ENCODE results near the gene HNRNPLL.
A peak's percentile ranks its signal among the peaks of the same experiment; 100 is the strongest.

Gene HNRNPLL

DNA sequence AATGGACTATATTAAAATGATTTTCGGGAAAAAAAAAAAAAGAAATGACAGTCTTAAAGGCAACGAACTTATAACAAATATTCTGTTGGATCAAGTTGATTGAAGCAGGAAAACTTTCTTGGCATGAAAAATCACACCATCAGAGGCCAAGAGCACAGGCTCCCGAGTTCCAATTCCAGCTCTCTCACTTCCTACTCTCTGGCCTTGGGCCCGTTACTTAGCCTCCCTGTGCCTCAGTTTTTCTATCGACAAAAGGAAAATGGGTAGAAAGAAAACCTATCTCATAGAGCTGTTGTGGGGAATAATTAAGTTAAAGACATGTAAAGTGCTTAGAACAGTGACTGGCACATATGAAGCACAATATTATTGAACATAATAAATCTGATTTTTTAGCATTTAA lies 74.2 kb downstream of the HNRNPLL start:
- TF ChIP-seq, protein P1, sequence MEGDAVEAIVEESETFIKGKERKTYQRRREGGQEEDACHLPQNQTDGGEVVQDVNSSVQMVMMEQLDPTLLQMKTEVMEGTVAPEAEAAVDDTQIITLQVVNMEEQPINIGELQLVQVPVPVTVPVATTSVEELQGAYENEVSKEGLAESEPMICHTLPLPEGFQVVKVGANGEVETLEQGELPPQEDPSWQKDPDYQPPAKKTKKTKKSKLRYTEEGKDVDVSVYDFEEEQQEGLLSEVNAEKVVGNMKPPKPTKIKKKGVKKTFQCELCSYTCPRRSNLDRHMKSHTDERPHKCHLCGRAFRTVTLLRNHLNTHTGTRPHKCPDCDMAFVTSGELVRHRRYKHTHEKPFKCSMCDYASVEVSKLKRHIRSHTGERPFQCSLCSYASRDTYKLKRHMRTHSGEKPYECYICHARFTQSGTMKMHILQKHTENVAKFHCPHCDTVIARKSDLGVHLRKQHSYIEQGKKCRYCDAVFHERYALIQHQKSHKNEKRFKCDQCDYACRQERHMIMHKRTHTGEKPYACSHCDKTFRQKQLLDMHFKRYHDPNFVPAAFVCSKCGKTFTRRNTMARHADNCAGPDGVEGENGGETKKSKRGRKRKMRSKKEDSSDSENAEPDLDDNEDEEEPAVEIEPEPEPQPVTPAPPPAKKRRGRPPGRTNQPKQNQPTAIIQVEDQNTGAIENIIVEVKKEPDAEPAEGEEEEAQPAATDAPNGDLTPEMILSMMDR (IDR thresholded peaks at IDR 0.05; ENCODE audit: extremely low read depth, insufficient read depth, missing control alignments) = no peak
- in situ Hi-C loops (cut with MboI; ENCODE audit: low pct_unique_long_range_greater_than_20kb, low sequenced_read_pairs, unreplicated experiment) = no loop called here
- DNase-seq (ENCODE audit: low spot score) = no peak

GRCh38 chr2:38528008-38528442 lies 74.7 kb downstream of the HNRNPLL start:
- in situ Hi-C loops (cut with MboI; ENCODE audit: low pct_unique_long_range_greater_than_20kb, low sequenced_read_pairs, unreplicated experiment) = no loop called here
- DNase-seq (ENCODE audit: low spot score) = no peak
- TF ChIP-seq, protein P1 (IDR thresholded peaks at IDR 0.05; ENCODE audit: extremely low read depth, insufficient read depth, missing control alignments) = peak; percentile 30

DNA sequence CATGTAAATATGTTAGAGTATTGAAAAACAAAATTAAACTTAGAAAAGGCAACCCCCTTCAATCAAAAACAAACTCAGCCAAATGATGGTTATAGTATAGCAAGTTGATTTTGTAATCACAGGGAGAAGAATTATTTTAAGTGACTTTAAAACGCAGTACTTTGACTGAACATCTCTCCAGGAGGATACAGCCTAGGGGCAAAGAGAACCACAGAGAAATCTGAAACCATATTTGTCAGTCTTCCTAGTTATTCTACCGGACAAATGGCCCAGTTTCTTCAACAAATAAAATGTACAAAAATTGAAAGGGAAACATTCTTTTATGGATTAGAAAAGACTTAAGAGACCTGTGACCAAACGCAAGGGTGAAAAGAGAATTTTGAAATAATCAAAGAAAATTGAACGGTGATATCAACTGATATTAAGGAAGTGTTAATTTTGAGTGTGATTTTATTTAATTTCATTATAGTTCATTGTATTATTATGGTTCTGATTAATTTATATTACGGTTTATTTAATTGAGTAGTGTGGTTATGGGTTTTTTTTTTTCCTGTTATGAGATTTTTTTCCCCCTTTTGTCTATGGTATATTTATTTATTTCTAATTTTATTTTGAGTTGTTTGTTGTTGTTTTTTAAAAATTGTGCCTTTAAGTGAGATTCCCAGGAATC lies 75.3 kb downstream of the HNRNPLL start:
- DNase-seq (ENCODE audit: low spot score) = no peak
- in situ Hi-C loops (cut with MboI; ENCODE audit: low pct_unique_long_range_greater_than_20kb, low sequenced_read_pairs, unreplicated experiment) = no loop called here
- TF ChIP-seq, protein P1 (IDR thresholded peaks at IDR 0.05; ENCODE audit: extremely low read depth, insufficient read depth, missing control alignments) = no peak

DNA sequence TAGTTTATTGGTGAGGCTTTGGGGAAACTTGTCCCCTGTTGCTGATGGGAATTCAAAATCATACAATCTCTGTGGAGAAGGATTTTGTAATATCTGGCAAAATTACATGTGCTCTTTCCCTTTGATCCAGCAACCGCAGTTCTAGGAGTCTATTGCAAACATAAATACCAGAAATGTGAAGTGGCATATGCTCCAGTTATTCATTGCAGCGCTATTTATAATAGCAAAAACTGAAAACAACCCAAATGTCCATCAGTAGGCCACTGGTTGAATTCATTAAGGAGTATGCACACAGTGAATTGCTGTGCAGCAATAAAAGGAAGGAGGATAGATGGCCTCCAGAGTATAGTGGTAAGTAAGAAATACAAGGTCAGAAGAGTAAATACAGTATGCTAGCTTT lies 76.5 kb downstream of the HNRNPLL start:
- in situ Hi-C loops (cut with MboI; ENCODE audit: low pct_unique_long_range_greater_than_20kb, low sequenced_read_pairs, unreplicated experiment) = no loop called here
- TF ChIP-seq, protein P1 (IDR thresholded peaks at IDR 0.05; ENCODE audit: extremely low read depth, insufficient read depth, missing control alignments) = no peak
- no peak for DNase-seq (ENCODE audit: low spot score)

DNA sequence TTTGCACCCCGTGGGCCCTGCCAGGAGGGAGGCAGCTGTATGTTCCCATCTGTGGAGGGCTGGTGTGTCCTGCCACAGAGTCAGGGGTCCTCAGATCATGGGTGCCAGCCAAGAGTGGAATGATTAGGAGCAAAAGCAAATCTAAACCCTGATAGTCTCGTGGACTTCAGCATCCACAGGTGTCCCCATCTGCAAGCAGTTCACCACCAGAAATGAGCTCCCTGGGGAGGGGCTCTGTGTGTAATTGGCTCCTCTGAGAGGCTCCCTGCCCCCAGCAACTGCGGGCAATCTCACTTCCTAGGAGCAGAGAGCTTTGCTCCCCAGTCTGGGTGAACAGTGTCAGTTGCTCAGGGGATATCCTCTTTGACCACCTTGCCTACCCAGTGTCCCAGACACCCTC lies 78.1 kb downstream of the HNRNPLL start:
- TF ChIP-seq, protein P1 (IDR thresholded peaks at IDR 0.05; ENCODE audit: extremely low read depth, insufficient read depth, missing control alignments) = no peak
- in situ Hi-C loops (cut with MboI; ENCODE audit: low pct_unique_long_range_greater_than_20kb, low sequenced_read_pairs, unreplicated experiment) = loop anchor here (25.0 kb wide), 1 partner anchor 537 kb away; no protein-coding TSS in a partner anchor
- DNase-seq (ENCODE audit: low spot score) = no peak

DNA sequence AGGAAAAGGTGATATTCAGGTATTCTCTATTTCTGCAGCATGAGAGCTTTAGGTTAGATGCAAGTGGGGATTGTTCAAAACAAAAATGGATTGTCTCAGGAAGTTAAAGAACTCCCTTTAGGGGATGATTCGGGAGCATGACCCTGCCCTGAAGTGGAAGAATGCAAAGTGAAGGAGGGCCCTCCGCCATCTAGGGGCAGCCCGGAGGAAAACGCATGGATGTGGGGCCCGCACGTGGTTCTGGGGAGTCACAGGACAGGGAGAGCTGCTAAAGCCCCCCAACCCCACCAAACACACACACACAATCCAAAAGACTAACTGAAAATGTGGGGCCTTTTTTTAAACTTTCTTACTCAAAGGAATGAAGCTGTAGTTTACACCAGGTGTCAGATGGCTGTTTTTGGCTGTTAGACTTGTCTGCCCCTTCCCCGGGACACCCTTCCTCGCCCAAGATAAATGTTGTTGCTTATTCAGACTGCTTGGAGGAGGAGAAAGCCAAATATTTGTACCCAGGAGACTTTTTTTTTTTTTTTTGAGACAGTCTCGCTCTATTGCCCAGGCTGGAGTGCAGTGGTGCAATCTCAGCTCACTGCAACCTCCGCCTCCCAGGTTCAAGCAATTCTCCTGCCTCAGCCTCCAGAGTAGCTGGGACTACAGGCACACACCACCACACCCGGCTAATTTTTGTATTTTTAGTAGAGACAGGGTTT lies 78.8 kb downstream of the HNRNPLL start:
- in situ Hi-C loops (cut with MboI; ENCODE audit: low pct_unique_long_range_greater_than_20kb, low sequenced_read_pairs, unreplicated experiment) = loop anchor here (25.0 kb wide), 1 partner anchor 537 kb away; no protein-coding TSS in a partner anchor
- TF ChIP-seq, protein P1 (IDR thresholded peaks at IDR 0.05; ENCODE audit: extremely low read depth, insufficient read depth, missing control alignments) = no peak
- no peak for DNase-seq (ENCODE audit: low spot score)

All from GM13977 (cell line).